Stimulated activated CD4-positive, alpha-beta T cell treated with anti-CD3 and anti-CD28 coated beads, Interleukin-15, amount 100 ng/mL, for 1 hour (primary cell): Measurements from ENCODE around the gene DMRTC1.
"Not testable (repeated sequence)": the region's sequence is repeated elsewhere in the genome, so short reads cannot be mapped to it uniquely, and the experiment has no call there.

Source experiments
- DNase-seq, 2 donors: peaks; one replicate each; pipeline ENCODE4 v3.0.0-alpha.2; 2020; ENCODE audit warnings: low read depth in 1 of 2, low spot score in 1 of 2

DMRTC1 gene, protein sequence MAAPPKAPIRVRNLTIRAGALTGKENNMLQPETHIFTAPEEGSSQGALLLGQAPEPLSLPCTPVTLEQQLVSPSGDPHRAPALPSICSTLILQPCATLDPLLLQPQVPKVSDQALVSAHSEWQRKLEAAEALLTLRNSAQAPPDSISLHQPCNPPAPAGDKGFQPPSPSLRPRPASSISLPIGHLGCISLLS

GRCh38 chrX:72943819-72944169 lies at the start of gene DMRTC1:
Gene DMRTC1 (minus strand): TSS chrX:72943837. CDS start chrX:72875694, 68,143 bp downstream.
- DNase-seq = not testable (repeated sequence)

GRCh38 chrX:72980894-72981469 lies 37.3 kb upstream of the DMRTC1 start:
- DNase-seq = not testable (repeated sequence)

GRCh38 chrX:72974885-72975284 lies 31.2 kb upstream of the DMRTC1 start:
- DNase-seq = not testable (repeated sequence)

- DNase-seq = not testable (repeated sequence)
These were observed 28.2 kb upstream of the DMRTC1 start for GRCh38 chrX:72971859-72972258.

- not testable (repeated sequence) for DNase-seq
These were observed 16.3 kb upstream of the DMRTC1 start for GRCh38 chrX:72959971-72960370.

DNA sequence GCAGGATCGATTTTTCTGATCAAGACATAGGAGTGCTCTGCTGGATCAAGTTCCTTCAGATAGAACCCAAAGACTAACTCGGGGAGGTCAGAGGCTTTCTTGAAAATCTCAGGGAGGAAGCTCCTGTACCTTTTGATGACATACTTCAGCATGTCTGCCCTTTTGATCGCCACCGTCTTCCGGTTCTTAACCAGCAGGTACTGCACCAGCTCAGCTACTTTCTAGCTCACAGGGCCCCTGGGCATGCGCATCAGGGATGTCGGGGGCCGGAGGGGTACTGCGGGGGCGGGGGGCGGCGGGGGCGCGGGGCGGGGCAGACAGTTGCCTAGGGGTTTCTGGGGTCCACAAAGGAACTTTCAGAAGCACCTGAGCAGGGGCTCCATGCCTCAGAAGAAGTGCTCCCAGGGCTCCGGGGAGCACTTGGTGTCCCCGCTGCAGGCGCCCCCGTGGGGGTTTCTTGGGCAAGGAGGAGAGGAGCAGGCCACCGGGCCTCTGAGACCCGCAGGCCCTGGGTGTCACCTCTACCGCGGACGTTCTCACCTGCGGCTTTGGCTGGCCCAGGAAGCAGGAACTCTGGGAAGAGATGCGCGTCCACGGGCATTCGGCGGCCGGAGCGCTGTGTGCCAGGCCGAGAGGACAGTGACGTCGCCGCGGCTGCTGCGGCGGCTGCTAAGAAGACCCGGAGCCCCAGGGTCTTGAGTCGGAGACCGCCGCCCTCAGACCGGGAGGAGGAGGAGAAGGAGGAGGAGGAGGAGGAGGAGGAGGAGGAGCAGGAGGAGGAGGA lies 410 bp downstream of the DMRTC1 start:
- DNase-seq = not testable (repeated sequence)

DNA sequence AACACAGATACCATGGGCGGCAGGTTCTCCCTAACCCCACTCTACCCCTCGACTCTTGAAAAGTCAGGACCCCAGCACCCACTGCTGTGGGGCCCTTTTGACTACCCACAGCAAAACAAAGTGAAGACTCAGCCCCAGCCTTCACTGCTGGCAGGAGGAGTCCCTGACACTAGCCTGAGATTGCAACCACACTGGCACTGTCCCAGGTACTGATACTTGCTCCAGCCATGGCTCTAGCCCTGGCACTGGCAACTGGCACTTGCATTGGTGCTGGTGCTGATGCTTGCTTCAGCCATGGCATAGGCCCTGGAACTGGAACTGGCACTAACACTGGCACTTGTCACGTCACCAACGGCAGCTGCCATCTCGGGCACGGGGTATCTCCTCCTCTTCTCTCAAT lies 1.4 kb downstream of the DMRTC1 start:
- DNase-seq = not testable (repeated sequence)

GRCh38 chrX:72937906-72938305 lies 5.7 kb downstream of the DMRTC1 start, which contains the start of gene FAM236A:
Gene FAM236A (plus strand): TSS chrX:72938206. CDS start chrX:72938263, 57 bp downstream.
- DNase-seq = not testable (repeated sequence)

- not testable (repeated sequence) for DNase-seq
These were observed 6.7 kb downstream of the DMRTC1 start for GRCh38 chrX:72936882-72937455.

DNA sequence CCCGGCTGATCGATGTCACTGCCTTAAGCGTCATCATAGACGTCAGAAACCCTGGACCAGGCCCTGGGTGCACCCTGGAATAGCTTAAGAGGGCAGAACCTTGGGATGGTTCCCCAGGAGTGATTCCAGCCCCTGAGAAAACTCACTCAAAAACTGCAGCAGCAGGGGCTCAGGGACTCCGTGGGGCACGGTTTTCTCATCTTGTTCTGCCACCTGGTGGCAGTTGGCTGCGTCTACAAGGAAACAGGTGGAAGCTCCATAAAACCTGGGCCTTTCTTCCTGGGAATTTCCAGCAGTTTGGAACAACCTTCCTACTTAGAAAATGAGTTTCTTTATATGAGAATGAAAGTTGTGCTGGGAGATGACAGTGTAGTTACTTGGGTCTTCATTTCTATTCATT lies 7.2 kb downstream of the DMRTC1 start:
- not testable (repeated sequence) for DNase-seq

DNA sequence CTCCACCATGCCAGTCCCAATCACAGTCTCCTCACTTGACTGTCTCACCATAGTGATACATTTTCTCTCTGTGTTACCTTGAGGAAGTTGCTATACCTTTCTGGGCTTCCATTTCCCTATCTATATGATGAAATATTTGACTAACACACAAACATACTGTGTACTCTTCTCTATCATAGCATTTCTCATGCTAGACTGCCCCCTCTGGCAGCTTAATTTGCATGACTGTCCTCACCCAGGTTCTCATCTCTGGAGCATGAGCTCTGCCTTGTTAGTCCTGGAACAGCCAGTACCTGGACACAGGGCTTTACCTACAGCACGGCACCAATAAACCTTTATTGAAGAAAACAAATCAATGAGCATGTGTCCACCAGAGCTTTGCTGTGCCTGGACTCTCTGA lies 11.4 kb downstream of the DMRTC1 start:
- not testable (repeated sequence) for DNase-seq

DNA sequence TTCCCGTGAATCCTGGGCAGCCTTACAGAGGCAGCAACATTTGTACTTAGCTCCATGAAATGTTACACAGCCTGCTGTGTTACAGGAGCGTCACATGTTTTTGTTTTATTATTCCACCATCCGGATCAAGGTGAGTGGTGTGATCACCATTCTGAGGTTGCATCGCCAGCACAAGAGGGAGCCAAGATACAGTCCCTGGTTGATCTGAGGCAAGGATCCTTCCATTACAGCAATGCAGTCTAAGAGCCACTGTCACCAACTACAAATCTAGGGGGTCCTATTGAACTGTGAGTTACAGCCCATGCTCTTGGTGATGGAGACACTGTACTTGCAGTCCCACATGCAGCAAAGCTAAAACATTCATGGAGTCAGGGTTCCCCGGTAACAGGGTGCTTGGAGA lies 27.5 kb downstream of the DMRTC1 start:
- not testable (repeated sequence) for DNase-seq

GRCh38 chrX:72912315-72912714 lies 31.3 kb downstream of the DMRTC1 start, which contains the start of gene FAM236C:
Gene FAM236C (plus strand): TSS chrX:72912615. CDS start chrX:72912715, 100 bp downstream.
- DNase-seq = not testable (repeated sequence)

DNA sequence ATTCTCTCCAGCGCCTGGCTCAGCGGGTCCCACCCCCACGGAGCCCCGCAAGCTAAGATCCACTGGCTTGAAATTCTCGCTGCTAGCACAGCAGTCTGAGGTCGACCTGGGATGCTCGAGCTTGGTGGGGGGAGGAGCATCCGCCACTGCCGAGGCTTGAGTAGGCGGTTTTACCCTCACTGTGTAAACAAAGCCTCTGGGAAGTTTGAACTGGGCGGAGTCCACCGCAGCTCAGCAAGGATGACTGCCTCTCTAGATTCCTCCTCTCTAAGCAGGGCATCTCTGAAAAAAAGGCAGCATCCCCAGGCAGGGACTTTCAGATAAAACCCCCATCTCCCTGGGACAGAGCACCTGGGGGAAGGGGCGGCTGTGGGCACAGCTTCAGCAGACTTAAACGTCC lies 53.9 kb downstream of the DMRTC1 start:
- not testable (repeated sequence) for DNase-seq

GRCh38 chrX:72882898-72883297 lies 60.7 kb downstream of the DMRTC1 start:
- not testable (repeated sequence) for DNase-seq

GRCh38 chrX:72837532-72837931 lies 106.1 kb downstream of the DMRTC1 start:
- DNase-seq = not testable (repeated sequence)

GRCh38 chrX:72830701-72831100 lies 112.9 kb downstream of the DMRTC1 start:
- not testable (repeated sequence) for DNase-seq
